ENCODE measurements around the gene TMEM183A.

GRCh38 chr1:202981939-202982338 is 25.2 kb upstream of the TMEM183A start:
- TF ChIP-seq POLR2AphosphoS5 (IDR thresholded peaks at IDR 0.05; ENCODE audit: borderline replicate concordance, low read depth, low read length) (no peak), EZH2 (IDR thresholded peaks at IDR 0.05) (no peak), FOXP2 (optimal IDR thresholded peaks at IDR 0.05; ENCODE audit: control extremely low read depth, extremely low read length, insufficient read depth) (no peak)

Data from SK-N-MC (cell line).